Fibroblast of skin of back (primary cell): ENCODE results near the gene SPAG6.

Source experiments
- DNase-seq: peaks from one replicate; pipeline ENCODE4 v3.0.0-alpha.2; 2013

SPAG6 gene

GRCh38 chr10:22435650-22436049 lies 90.4 kb downstream of the SPAG6 start:
- DNase-seq: no peak

- DNase-seq: no peak
Observed at GRCh38 chr10:22436526-22436892, 91.2 kb downstream of the SPAG6 start.

GRCh38 chr10:22436893-22437619 lies 91.8 kb downstream of the SPAG6 start:
- DNase-seq: peak; percentile 91

GRCh38 chr10:22437620-22438588 lies 92.6 kb downstream of the SPAG6 start:
- no peak for DNase-seq

GRCh38 chr10:22438711-22439110 lies 93.4 kb downstream of the SPAG6 start:
- DNase-seq: no peak

GRCh38 chr10:22442063-22442462 lies 96.8 kb downstream of the SPAG6 start:
- DNase-seq: no peak

- DNase-seq: no peak
Observed at GRCh38 chr10:22442468-22442867, 97.2 kb downstream of the SPAG6 start.

- DNase-seq: peak; percentile 31
Observed at GRCh38 chr10:22443175-22443901, 98.0 kb downstream of the SPAG6 start.

GRCh38 chr10:22444219-22444788 lies 99.0 kb downstream of the SPAG6 start:
- DNase-seq: no peak

- no peak for DNase-seq
Observed at GRCh38 chr10:22445495-22445894, 100.2 kb downstream of the SPAG6 start.

GRCh38 chr10:22447068-22447467 lies 101.8 kb downstream of the SPAG6 start:
- DNase-seq: no peak

- no peak for DNase-seq
Observed at GRCh38 chr10:22451346-22451745, 106.0 kb downstream of the SPAG6 start.

- no peak for DNase-seq
Observed at GRCh38 chr10:22453320-22453719, 108.0 kb downstream of the SPAG6 start.

- DNase-seq: no peak
Observed at GRCh38 chr10:22453948-22454591, 108.8 kb downstream of the SPAG6 start.

- no peak for DNase-seq
Observed at GRCh38 chr10:22454634-22455033, 109.3 kb downstream of the SPAG6 start.

GRCh38 chr10:22455068-22455857 lies 110.0 kb downstream of the SPAG6 start:
- DNase-seq: no peak

GRCh38 chr10:22456486-22456885 lies 111.2 kb downstream of the SPAG6 start:
- DNase-seq: no peak

- no peak for DNase-seq
Observed at GRCh38 chr10:22458272-22459038, 113.2 kb downstream of the SPAG6 start.

GRCh38 chr10:22459496-22459895 lies 114.2 kb downstream of the SPAG6 start:
- no peak for DNase-seq

GRCh38 chr10:22460101-22460500 lies 114.8 kb downstream of the SPAG6 start:
- peak; percentile 42 for DNase-seq
